Fibroblast of skin of right quadriceps (primary cell): ENCODE data around the gene OPCML.

ENCODE experiments used
- DNase-seq: peaks from one replicate; pipeline ENCODE4 v3.0.0-alpha.2; 2013

Gene OPCML

DNA sequence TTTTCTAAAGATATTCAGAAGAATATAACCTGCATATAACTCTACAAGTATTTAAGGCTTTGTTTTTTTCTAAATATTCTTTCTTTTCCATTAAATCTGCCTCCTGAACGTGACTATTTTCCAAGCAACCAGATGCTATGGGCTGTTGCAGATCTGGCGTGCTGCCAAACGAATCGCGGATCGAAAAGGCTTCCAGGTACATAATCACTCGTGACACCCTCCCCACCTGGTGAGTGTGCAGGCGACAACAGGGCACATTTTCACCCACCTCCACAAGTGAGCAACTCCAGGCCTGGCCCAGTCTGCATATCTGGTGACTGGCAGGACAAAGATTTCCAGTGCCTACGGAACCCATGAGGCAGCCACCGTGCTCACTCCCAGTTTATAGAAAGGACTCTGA is 660.1 kb downstream of the OPCML start:
- DNase-seq: no peak

DNA sequence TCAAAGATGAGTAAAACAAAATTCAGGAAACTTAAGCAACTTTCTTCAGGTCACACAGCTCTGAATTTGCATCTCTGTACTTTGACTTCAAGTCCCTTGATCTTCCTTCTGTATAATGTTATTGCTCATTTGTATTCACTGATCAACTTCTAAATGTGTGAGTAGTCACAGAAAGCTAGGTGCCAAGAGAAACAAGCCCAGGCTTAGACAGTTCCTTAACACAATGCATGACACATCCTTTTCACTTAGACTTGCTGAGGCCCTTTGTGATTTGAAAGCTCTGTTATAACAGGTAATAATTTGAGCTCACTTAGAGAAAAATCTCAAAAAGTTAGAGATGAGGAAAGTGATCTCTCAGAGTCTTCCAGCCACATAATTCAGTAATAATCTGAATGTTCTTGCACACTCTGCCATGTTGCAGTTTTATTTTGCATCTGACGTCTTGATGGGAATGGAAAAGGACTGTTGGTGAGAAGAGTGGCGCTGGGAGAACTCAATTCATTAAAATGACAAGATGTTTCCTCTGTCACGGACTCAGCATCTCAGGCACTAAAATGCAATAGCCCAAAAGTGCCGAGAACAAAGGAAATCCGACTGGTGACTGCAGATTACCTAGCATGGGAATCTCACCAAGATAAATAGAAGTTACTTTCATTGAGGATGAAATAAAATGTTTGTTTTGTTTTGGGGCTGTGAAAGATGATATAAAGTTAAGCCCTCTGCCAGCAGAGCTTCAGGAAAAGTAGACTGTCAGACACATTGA is 665.3 kb downstream of the OPCML start:
- DNase-seq: peak; percentile 32

DNA sequence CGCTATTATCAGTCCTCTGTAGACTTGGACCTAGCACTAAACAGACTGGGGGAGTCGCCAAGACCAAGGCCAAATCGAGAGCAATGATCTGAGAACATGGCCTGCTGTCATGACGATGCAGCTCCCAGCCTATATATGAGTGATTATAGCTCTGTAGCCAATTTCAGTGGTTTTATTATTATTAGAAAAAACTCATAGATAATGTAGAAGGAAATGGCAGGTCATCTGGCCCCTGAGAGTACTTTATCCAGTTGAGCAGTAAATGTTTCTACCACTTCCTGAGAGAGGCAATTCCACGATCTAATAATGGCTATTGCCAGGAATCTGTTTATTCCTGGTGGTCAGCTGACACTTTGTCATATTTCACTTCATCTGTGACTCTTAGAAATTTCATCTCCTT is 666.7 kb downstream of the OPCML start:
- no peak for DNase-seq

DNA sequence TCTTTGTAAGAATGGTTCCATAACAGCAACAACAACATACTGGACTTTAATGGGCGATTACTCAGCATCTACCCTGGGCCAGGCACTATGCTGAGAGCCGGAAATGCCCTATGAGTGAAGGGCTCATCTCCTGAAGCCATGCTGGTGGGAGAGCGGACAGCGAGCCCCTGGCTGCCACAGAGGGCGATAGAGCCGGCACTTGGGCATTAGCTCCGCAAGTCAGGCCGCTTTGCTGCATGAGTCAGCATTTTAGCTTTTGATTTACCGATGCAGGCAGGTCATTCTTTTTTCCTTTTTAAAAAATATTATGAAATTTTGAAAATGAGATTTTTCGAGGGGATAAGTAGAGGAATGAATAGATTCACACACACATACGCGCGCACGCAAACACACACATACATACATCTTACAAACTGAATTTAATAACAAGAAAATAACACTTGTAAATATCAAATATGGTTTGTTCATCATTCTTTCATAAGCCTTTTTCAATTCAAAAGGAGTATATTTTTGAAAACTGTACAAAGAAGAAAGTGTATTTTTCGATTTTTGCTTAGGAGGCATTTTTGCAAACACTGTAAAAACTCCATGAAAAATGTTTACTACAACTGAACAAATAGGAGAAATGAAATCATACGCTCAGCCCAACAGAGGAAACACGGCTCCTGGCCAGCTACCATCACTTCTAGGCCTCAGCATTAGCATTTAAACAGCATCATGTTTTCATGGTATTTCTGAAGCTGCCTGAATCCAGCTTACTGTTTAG is 667.3 kb downstream of the OPCML start:
- no peak for DNase-seq

DNA sequence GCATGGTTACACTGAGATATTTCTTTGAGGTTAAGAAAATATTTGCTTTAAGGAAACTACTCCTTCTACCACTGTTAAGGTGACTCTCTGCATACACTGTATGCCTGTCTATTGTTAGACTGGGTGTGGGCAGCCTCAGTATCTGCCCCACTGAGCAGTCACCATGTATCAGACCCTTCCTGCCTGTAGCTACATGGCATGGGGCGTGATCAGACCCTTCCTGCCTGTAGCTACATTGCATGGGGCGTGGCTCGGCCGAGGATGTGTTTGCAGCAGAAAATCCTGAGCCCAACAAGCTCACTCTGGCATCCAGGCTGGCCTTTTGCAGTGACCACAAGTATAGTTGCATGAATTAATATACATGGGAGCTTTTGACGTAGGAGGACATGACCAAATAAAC is 669.4 kb downstream of the OPCML start:
- DNase-seq: no peak

DNA sequence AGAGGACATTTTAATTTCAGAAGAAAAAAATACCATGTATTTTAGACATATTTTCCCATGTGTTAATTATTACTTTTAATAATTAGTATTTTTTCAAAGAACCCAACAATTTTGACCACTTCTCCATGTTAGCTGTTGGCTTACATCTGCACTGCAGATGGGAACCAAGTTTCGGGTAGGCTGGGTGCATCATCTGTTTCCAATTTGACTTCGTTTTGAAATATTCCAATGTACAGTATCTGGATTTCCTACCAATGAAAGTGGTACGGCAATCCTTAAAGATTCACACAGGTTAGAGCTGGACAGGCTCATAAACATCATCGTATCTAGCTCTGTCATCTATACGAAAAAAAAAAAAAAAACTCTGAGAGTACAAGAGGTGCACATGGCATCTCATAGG is 670.2 kb downstream of the OPCML start:
- peak; percentile 36 for DNase-seq

DNA sequence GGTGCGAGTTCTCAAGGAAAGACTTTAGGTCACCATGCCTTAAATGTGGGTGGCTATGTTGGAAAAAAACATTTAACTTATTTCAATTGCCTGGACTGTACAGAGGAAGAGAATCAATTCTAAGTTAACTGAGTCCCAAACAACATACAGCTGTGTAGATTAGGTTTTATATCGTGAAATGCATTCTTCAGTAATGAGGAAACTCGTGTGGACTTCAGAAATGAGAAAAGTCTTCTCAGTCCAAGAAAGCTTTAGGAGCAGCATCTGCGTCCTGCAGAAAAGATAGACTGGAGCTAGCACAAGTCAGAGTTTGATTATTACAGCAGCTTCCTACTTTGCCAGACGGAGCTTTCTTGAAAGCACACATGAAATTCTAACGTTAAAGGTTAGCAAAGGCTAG is 673.0 kb downstream of the OPCML start:
- DNase-seq: no peak

DNA sequence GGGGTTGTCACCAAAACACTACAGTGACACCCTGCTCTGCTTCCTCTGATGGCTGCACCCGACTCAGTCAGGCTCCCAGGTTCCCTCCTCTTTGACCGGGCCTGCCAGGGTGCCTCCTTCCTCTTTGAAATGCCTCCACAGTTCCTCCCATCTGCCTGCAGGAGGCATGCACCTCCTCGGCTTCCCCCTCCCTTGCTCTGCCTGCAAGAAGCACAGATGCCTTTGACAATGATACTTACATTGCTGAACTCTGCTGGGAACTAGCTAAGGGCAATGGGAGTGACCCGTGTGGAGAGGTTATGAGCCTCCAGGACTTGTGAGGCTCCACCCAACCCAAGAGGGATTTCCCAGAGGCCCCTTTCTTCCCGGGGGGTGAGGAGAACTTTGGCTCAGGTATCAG is 674.1 kb downstream of the OPCML start:
- peak; percentile 26 for DNase-seq

DNA sequence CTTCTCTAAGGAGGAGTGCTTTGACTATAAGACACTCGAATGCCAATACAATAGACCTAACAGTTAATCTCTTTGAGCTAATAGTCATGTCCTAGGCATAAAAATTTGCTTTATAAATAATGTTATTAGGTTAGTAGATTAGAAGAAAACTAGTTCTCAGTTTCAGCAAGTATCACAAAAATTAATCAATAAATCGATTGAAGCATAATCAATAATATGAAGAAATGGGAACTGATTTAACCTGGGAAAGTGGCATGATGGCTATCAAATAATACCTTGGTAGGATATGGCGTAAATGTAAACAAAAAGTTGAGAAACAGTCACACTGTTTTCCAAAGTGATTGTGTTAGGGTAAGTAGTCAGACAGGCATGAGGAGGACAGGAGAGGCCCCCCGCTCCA is 676.3 kb downstream of the OPCML start:
- no peak for DNase-seq

DNA sequence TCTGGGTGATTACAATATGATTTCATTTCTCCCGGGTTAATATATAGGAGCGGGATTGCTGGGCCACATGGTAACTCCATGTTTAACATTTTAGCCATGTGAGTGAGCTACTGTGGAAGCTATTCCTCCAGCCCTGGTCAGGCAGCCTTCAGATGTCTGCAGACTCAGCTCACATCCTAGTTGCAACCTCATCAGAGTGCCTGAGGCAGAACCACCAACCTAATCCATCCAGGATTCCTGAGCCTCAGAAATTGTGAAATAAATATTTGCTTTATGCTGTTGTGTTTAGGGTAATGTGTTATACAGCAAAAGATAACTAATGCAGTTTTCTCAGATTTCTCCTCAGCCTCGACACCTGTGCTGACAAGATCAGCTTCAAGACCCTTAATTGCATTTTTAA is 676.8 kb downstream of the OPCML start:
- DNase-seq: no peak

DNA sequence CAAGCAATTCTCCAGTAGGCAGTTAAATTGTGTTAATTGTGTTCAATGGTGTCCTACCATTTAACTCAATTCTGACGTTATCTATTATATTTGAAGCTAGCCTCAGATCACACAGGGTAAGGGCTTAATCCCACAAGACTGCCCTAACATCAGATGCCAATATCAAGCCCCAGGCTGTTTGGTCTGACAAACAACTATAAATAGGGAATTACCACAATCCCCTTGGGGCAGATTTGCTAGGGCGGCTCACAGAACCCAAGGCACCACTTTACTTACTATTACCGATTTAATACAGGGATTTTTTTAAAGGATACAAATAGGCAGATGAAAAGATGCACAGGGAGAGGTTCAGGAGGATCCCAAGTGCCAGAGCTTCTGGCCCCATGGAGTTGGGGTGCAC is 678.4 kb downstream of the OPCML start:
- DNase-seq: no peak

DNA sequence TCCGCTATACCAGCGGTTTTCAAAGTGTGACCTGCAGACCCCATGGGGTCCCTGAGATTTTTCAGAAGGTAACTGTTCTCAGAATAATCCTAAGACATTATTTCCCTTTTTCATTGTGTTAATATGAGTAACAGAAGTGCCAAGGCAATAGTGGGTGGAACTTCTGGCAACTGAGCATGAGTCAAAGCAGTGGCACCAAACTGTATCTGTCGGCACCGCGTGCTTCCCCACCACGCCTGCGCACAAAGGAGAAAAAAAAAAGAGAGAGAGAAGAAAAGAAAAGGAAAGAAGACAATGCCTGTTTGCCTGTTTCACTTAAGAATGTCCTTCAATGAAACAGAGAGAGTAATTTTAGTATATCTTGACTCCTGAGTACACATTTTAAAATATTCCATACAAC is 679.9 kb downstream of the OPCML start:
- DNase-seq: no peak

DNA sequence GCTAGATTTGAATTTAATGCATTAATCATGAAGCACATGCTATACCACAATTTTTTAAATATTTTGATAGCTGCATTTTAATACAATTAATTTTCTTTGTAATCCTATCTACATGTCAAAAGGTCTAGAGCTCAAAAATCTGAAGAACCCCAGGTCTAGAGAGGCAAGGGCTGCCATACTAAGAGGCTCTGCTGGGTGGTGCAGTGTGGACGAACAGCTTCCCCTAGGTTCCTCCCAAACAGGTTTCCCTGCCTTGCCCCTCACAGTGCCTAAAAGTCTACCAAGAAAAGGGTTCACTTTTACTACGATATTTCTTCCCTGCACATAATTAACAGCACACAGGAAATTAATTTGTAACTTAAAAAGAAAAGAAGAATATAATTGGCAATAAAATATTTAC is 681.1 kb downstream of the OPCML start:
- DNase-seq: no peak

DNA sequence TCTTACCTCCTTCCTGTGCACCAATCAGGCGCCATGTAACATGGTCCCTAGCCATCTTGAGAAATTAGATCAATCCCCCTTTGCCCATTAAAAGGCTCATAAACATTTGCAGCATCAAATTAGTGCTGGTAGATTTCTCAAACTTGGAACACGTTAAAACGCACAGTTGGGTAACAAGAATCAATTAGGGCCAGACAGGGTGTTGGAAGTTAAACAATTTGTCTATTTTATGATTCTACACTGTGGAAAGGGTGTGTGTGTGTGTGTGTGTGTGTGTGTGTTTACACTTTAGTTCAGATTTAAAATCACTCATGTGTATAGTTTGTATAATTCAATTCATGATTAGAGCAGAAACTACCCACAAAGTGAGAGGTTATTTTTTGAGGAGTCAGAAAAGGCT is 682.0 kb downstream of the OPCML start:
- no peak for DNase-seq

DNA sequence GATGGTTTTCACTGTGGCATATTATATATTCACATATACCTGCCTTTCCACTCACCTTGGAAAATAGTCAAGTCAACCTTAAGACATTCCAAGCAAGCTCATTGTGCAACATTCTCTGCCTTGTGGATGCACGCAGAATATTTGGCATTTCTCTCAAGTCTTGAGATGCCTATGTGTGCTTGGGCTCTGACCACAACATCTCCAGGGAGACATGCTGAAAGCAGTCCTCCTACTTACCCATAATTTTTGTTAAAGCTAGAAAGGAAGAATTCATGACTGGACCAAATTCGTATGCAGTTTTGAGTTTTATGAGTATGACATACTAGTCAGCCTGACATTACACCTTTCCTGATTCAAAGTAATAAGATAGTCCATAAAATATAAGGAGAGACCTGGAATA is 684.0 kb downstream of the OPCML start:
- DNase-seq: peak; percentile 84

DNA sequence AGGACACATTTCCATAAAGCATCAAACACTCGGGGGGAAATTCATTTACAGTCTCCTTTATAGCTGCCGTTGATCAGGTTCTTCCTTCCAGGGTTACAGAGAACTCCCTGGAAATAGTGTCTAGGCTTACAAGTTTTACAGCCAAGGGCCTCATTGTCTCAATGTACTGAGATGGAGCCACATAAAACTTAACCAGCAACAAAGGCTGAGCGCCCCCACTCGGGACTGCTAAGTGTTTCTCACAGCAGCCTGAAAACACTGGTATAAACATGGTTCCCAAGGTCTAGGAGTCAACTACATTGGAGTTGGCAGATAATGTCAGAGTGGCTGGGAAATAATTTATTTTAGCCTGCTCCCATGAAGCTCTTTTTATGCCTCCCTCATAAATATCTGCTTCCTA is 686.2 kb downstream of the OPCML start:
- no peak for DNase-seq

DNA sequence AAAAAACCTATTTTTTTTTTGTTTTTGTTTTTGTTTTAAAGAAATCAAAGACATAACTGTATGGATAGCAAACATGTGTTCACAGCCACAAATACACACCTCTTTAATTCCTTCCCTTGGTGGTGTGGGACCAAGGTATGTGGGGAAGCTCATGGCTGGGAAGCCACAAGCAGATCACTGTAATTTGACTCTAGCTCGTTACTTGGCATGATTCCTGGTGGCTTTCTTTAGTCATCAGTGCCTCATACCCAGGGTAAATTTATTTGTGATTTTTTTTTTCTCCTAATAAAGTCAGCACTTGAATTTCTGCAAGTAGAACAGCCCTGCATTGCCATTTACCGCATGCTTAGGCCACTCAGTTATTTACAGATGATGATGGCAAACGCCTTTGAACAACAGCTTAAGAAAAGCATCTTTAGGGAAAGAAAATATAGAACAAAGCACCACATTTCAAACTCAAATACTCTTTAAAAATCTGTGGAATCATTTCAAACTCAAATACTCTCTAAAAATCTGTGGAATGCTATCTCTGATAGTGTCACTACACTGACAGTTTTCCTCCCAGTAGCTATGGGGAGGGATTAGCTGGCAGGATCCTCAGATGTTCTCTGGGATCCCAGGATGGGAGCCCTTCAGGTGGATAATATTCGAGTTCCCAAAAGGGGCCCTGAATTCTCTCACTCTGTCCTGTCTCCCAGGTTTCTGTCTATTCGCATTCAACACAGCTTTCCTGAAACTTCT is 687.2 kb downstream of the OPCML start:
- peak; percentile 97 for DNase-seq

DNA sequence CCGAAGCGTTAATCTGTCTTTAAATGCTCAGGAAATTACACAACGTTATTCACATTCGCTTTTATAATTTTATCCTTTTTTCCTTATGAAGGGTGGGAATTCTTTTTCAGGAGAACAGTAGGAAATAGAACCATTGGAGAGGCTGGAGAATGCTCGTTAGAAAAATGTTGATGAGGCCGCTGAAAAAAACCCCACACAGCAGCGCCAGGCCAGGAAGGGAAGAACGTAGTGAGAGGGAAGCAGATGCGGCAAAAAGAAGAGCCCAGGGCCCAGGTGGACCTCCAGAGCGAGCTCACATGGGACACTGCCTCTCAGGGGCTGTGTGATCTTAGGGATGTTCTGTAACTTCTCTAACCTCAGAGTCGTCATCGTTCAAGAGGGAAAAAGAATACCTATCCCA is 691.6 kb downstream of the OPCML start:
- DNase-seq: no peak

DNA sequence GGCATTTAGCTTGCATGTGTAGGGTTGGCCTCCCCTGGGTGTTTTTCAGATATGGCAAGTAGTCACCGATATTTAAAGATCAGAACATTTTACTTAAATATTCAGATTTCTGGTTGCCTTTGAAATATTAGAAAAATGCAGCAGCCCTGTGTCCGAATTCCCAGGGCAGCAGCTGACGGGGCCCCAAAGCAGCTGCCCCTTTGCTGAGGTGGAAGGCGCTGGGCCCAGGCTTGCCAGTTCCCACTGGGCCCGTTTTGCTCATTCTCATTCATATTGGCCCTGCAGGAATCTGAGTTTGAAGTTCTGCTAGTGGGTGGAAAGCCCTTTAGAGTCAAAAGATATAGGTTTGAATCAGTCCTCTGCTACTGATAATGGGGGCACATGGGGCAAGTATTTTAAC is 692.1 kb downstream of the OPCML start:
- no peak for DNase-seq

DNA sequence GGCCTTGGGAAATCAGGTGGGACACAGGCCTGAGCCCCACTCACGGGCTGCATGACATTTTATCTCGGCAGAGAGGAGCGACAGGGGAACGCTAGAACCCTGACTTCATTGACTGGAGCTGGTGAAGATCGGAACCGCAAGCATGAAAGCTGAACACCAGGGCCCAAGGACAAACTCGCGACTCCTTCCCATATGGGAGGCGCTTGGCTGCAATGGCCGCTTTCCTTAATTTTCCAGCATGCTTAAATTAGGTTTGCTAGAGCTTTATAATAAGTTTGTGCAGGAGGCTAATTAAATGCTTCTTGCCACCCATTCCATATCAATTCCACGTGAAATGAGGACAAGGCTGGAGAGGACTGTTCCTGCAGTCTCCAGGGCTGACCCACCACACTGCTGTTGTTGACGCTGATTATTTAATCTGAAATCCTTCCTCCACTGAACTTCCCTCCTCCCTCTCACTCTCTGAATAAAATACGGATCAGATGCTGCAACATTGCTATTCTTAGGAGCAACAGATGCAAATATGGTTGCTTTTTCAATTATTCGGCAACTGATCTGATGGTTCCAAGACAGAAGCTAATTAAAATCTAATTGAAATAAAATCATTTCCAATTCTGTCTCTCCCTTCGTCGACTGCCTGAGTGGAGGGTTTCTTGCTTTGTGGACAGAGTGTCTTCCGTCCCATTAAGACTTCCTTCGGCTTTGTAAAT is 692.9 kb downstream of the OPCML start:
- DNase-seq: no peak

DNA sequence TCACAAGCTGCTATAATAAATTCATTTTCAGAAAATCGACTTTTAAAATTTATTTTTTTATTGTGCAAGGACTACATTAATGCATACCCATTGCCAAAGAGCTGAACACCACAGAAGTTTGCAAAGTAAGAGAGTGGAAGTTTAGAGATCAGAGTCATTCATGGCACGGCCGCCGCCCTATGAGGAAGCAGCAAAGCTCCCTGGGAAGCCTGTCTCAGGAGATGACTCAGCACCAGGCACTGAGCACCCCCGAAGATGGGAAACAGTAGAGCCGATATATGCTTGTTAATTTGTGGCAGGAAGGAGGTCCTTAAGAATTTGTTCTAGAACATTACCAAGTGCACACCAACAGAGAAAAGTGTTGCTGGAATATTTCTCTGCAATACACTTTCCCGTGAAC is 693.7 kb downstream of the OPCML start:
- DNase-seq: peak; percentile 76

DNA sequence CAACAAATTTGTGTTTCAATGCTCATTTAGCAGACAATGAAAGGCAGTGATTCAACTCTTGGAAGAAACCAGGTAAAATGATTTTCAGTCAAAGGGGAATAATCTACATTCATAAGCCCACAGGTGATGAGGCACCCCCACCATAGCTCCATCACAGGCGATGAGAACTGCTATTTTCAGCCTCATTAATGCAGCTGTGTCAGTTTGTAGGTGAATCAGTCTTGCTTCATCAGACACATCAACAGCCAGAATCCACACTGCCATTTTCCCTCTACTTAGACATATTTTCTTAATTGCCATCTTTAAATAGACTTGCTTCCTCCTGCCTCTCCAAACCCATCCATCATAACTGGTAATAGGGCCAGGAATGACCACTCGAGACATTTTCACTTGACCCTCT is 701.0 kb downstream of the OPCML start:
- no peak for DNase-seq

DNA sequence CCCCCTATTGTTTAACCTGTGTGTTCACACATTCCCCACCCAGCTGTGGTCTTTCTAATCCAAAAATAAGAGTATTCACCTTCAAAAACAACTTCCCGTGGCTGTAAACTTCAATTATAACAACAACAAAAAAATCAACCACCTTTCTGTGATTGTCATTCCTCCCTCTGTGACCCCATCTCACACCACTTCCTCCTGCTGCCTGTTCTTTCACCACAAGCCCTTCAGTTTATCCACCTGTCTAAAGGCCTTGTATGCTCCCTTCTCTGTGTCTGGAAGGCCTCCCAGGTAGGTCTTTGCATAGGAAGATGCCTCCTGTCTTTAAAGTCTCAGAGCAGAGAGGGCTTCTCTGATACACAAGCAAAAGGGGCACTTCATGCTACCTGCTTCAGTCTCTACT is 707.7 kb downstream of the OPCML start:
- DNase-seq: no peak
